Measurements from ENCODE around the gene TPRG1. TPM values are rescaled to one million over a fixed set of nuclear protein-coding genes. Genes with fewer than 3 reads are reported as not detected.

TPRG1 gene
- total and polyA plus RNA-seq, 7 experiments from 2014 or later, result 0.13 to 5.4 (median 1.3) TPM

- no peak for ATAC-seq
- peaks cover 9 to 26% (median 18%) of the 10 kb centered on the region in 7 donors for H3K4me1 Mint-ChIP-seq
- H3K36me3 Mint-ChIP-seq, result peaks cover 0 to 1% (median 0%) of the 10 kb centered on the region in 5 donors
- POLR2A ChIA-PET, result no interaction called here
- H3K9me3 Mint-ChIP-seq, result no peaks in the 10 kb centered on the region
- Histone ChIP-seq H3K27me3 (ENCODE audit: control insufficient read depth in 2 of 2, insufficient read depth in 2 of 2, low read length in 2 of 2) (no peaks in the 10 kb centered on the region), H3K4me3 (ENCODE audit: low read length) (no peak overlapping the region), H3K36me3 (ENCODE audit: control insufficient read depth in 2 of 3, insufficient read depth in 3 of 3, low read length in 3 of 3) (no peaks in the 10 kb centered on the region), H3K4me1 (ENCODE audit: control insufficient read depth in 2 of 2, insufficient read depth in 2 of 2, low read length in 2 of 2) (peaks cover 0 to 5% of the 10 kb centered on the region in 2 donors), H3K9me3 (ENCODE audit: control insufficient read depth in 2 of 3, low read length in 3 of 3) (no peaks in the 10 kb centered on the region), H3K27ac (ENCODE audit: low read depth, low read length) (no peak overlapping the region)
- no peaks in the 10 kb centered on the region for H3K27me3 Mint-ChIP-seq
- no peak overlapping the region for H3K27ac Mint-ChIP-seq
- intact Hi-C loops (cut with micrococcal nuclease), result no loop called here
- no peak for DNase-seq
- no peak overlapping the region for H3K4me3 Mint-ChIP-seq
- CTCF ChIA-PET, result no interaction called here
Observed at GRCh38 chr3:189168711-189169110, 3.1 kb upstream of the TPRG1 start.

- H3K4me3 Mint-ChIP-seq, result no peak overlapping the region
- H3K27me3 ChIP-seq (ENCODE audit: control insufficient read depth in 2 of 2, insufficient read depth in 2 of 2, low read length in 2 of 2), result no peaks in the 10 kb centered on the region
- CTCF ChIA-PET, result interaction anchor here (0.5 kb wide), 1 partner anchor 1029 kb away, joined by 4 read pairs; no protein-coding TSS in a partner anchor
- H3K4me3 ChIP-seq (ENCODE audit: low read length), result no peak overlapping the region
- H3K4me1 Mint-ChIP-seq, result peaks cover 9 to 26% (median 18%) of the 10 kb centered on the region in 7 donors
- no peaks in the 10 kb centered on the region for H3K36me3 ChIP-seq (ENCODE audit: control insufficient read depth in 2 of 3, insufficient read depth in 3 of 3, low read length in 3 of 3)
- POLR2A ChIA-PET, result no interaction called here
- intact Hi-C loops (cut with micrococcal nuclease), result no loop called here
- no peaks in the 10 kb centered on the region for H3K9me3 ChIP-seq (ENCODE audit: control insufficient read depth in 2 of 3, low read length in 3 of 3)
- H3K27ac Mint-ChIP-seq, result no peak overlapping the region
- peaks cover 0 to 5% of the 10 kb centered on the region in 2 donors for H3K4me1 ChIP-seq (ENCODE audit: control insufficient read depth in 2 of 2, insufficient read depth in 2 of 2, low read length in 2 of 2)
- H3K36me3 Mint-ChIP-seq, result peaks cover 0 to 1% (median 0%) of the 10 kb centered on the region in 5 donors
- no peaks in the 10 kb centered on the region for H3K9me3 Mint-ChIP-seq
- H3K27ac ChIP-seq (ENCODE audit: low read depth, low read length), result no peak overlapping the region
- ATAC-seq (no peak), DNase-seq (no peak)
- H3K27me3 Mint-ChIP-seq, result no peaks in the 10 kb centered on the region
Observed at GRCh38 chr3:189169728-189170127, 2.0 kb upstream of the TPRG1 start.

DNA sequence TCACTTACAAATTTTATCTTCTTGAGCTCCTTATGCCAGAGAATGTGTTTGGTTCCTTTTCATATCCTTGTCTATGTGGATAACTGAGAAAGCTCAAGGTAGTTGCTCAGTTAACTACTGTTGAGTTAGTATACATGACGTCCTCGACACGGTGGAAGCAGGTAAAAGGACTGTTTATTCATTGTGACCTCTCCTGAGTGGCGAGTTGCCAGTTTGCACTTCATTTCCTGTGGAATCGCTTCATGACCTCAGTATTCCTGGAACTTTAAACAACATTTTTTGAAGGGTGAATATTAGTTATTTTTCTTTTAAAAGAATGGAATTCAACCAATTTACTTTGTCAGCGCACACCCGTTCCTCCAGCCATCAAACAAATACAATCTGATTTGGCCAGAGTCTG lies 1.2 kb upstream of the TPRG1 start:
- Mint-ChIP-seq H3K9me3 (no peaks in the 10 kb centered on the region), H3K36me3 (peaks cover 0 to 1% (median 0%) of the 10 kb centered on the region in 5 donors), H3K27me3 (no peaks in the 10 kb centered on the region), H3K4me1 (peaks cover 9 to 26% (median 18%) of the 10 kb centered on the region in 7 donors), H3K4me3 (no peak overlapping the region), H3K27ac (peak overlapping the region in 1 of 9 donors; percentile 5)
- Histone ChIP-seq H3K27ac (ENCODE audit: low read depth, low read length) (no peak overlapping the region), H3K9me3 (ENCODE audit: control insufficient read depth in 2 of 3, low read length in 3 of 3) (no peaks in the 10 kb centered on the region), H3K4me1 (ENCODE audit: control insufficient read depth in 2 of 2, insufficient read depth in 2 of 2, low read length in 2 of 2) (peaks cover 0 to 5% of the 10 kb centered on the region in 2 donors), H3K4me3 (ENCODE audit: low read length) (no peak overlapping the region), H3K27me3 (ENCODE audit: control insufficient read depth in 2 of 2, insufficient read depth in 2 of 2, low read length in 2 of 2) (no peaks in the 10 kb centered on the region), H3K36me3 (ENCODE audit: control insufficient read depth in 2 of 3, insufficient read depth in 3 of 3, low read length in 3 of 3) (no peaks in the 10 kb centered on the region)
- ChIA-PET POLR2A (no interaction called here), CTCF (no interaction called here)
- intact Hi-C loops (cut with micrococcal nuclease), result no loop called here
- no peak for ATAC-seq
- DNase-seq, result no peak

GRCh38 chr3:189172668-189173419 lies 1.1 kb downstream of the TPRG1 start:
- POLR2A ChIA-PET, result no interaction called here
- H3K9me3 ChIP-seq (ENCODE audit: control insufficient read depth in 2 of 3, low read length in 3 of 3), result no peaks in the 10 kb centered on the region
- peaks cover 0 to 1% (median 0%) of the 10 kb centered on the region in 11 donors for H3K9me3 Mint-ChIP-seq
- peaks cover 0 to 4% (median 0%) of the 10 kb centered on the region in 5 donors for H3K27me3 Mint-ChIP-seq
- CTCF ChIA-PET, result interaction anchor here (0.9 kb wide), 1 partner anchor 37 kb away, joined by 3 read pairs; no protein-coding TSS in a partner anchor
- ATAC-seq (peak; percentile 20), DNase-seq (peak in 5 of 9 donors; percentile 6 to 53 (median 29))
- no peak overlapping the region for H3K27ac ChIP-seq (ENCODE audit: low read depth, low read length)
- peaks cover 0 to 5% of the 10 kb centered on the region in 2 donors for H3K4me1 ChIP-seq (ENCODE audit: control insufficient read depth in 2 of 2, insufficient read depth in 2 of 2, low read length in 2 of 2)
- no peaks in the 10 kb centered on the region for H3K36me3 ChIP-seq (ENCODE audit: control insufficient read depth in 2 of 3, insufficient read depth in 3 of 3, low read length in 3 of 3)
- intact Hi-C loops (cut with micrococcal nuclease), result no loop called here
- no peak overlapping the region for H3K4me3 ChIP-seq (ENCODE audit: low read length)
- peak overlapping the region in 8 of 9 donors; percentile 1 to 79 (median 49) for H3K27ac Mint-ChIP-seq
- H3K27me3 ChIP-seq (ENCODE audit: control insufficient read depth in 2 of 2, insufficient read depth in 2 of 2, low read length in 2 of 2), result no peaks in the 10 kb centered on the region
- peaks cover 0 to 1% (median 0%) of the 10 kb centered on the region in 5 donors for H3K36me3 Mint-ChIP-seq
- H3K4me3 Mint-ChIP-seq, result peak overlapping the region in 7 of 10 donors; percentile 18 to 52 (median 42)
- peaks cover 7 to 26% (median 18%) of the 10 kb centered on the region in 7 donors for H3K4me1 Mint-ChIP-seq

DNA sequence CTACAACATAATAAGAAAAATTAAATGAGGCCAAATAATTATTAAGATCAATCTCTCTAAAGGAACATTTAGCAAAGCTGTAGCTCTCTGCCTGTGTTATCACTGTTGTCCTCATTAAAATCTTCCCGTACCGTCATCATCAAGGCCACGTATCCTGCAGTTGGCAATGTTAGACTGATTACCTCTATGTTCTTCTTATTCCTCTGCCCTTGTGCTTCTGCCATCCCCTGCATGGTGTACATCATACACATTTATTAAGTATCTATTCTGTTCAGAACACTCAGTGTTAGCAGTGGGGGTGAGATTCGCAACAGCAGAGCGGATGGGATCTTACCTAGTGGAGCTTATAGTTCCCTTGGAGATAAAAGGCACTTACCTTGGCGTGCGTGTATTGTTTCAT lies 12.8 kb downstream of the TPRG1 start:
- ChIA-PET POLR2A (no interaction called here), CTCF (interaction anchor here (0.7 kb wide), 1 partner anchor 10 kb away, joined by 3 read pairs; no protein-coding TSS in a partner anchor)
- peak overlapping the region in 5 of 10 donors; percentile 1 to 48 (median 33) for H3K4me3 Mint-ChIP-seq
- H3K27me3 Mint-ChIP-seq, result peaks cover 0 to 5% (median 0%) of the 10 kb centered on the region in 5 donors
- Histone ChIP-seq H3K27ac (ENCODE audit: low read depth, low read length) (no peak overlapping the region), H3K36me3 (ENCODE audit: control insufficient read depth in 2 of 3, insufficient read depth in 3 of 3, low read length in 3 of 3) (no peaks in the 10 kb centered on the region), H3K27me3 (ENCODE audit: control insufficient read depth in 2 of 2, insufficient read depth in 2 of 2, low read length in 2 of 2) (no peaks in the 10 kb centered on the region), H3K9me3 (ENCODE audit: control insufficient read depth in 2 of 3, low read length in 3 of 3) (peaks cover 0 to 8% (median 4%) of the 10 kb centered on the region in 3 experiments), H3K4me3 (ENCODE audit: low read length) (no peak overlapping the region), H3K4me1 (ENCODE audit: control insufficient read depth in 2 of 2, insufficient read depth in 2 of 2, low read length in 2 of 2) (no peaks in the 10 kb centered on the region)
- DNase-seq (no peak), ATAC-seq (no peak)
- intact Hi-C loops (cut with micrococcal nuclease), result no loop called here
- H3K4me1 Mint-ChIP-seq, result peaks cover 0 to 6% (median 0%) of the 10 kb centered on the region in 7 donors
- H3K27ac Mint-ChIP-seq, result peak overlapping the region in 2 of 9 donors; percentile 23 to 47
- H3K9me3 Mint-ChIP-seq, result peaks cover 6 to 43% (median 16%) of the 10 kb centered on the region in 11 donors
- H3K36me3 Mint-ChIP-seq, result peaks cover 0 to 20% (median 13%) of the 10 kb centered on the region in 5 donors

GRCh38 chr3:189186101-189186500 lies 14.3 kb downstream of the TPRG1 start:
- no peaks in the 10 kb centered on the region for H3K36me3 ChIP-seq (ENCODE audit: control insufficient read depth in 2 of 3, insufficient read depth in 3 of 3, low read length in 3 of 3)
- peaks cover 7 to 38% (median 13%) of the 10 kb centered on the region in 11 donors for H3K9me3 Mint-ChIP-seq
- ATAC-seq (no peak), DNase-seq (no peak)
- no peak overlapping the region for H3K4me3 Mint-ChIP-seq
- H3K27me3 ChIP-seq (ENCODE audit: control insufficient read depth in 2 of 2, insufficient read depth in 2 of 2, low read length in 2 of 2), result no peaks in the 10 kb centered on the region
- no peak overlapping the region for H3K27ac Mint-ChIP-seq
- H3K27ac ChIP-seq (ENCODE audit: low read depth, low read length), result no peak overlapping the region
- H3K4me1 Mint-ChIP-seq, result peaks cover 0 to 6% (median 0%) of the 10 kb centered on the region in 7 donors
- peaks cover 0 to 4% (median under 1%) of the 10 kb centered on the region in 3 experiments for H3K9me3 ChIP-seq (ENCODE audit: control insufficient read depth in 2 of 3, low read length in 3 of 3)
- intact Hi-C loops (cut with micrococcal nuclease), result no loop called here
- no peaks in the 10 kb centered on the region for H3K4me1 ChIP-seq (ENCODE audit: control insufficient read depth in 2 of 2, insufficient read depth in 2 of 2, low read length in 2 of 2)
- ChIA-PET CTCF (interaction anchor here (0.8 kb wide), 1 partner anchor 16 kb away, joined by 5 read pairs; no protein-coding TSS in a partner anchor), POLR2A (no interaction called here)
- H3K4me3 ChIP-seq (ENCODE audit: low read length), result no peak overlapping the region
- peaks cover 0 to 25% (median 11%) of the 10 kb centered on the region in 5 donors for H3K36me3 Mint-ChIP-seq
- H3K27me3 Mint-ChIP-seq, result peaks cover 0 to 5% (median 0%) of the 10 kb centered on the region in 5 donors
